Frontal cortex (tissue), 4 donors: Measurements from ENCODE around the gene C1orf21. TPM values are rescaled to one million over a fixed set of nuclear protein-coding genes. Genes with fewer than 3 reads are reported as not detected.

Source experiments
- DNase-seq, 2 donors: peaks; one replicate each; pipeline ENCODE4 v3.0.0; 2012; ENCODE audit warnings: low spot score in 2 of 2
- FAIRE-seq: peaks from 2 replicates; lab custom pipeline; 2012; peaks lifted over from hg19 to GRCh38; lab: Jason Lieb, UNC
- total RNA-seq: library from RNA; depleted of rRNA; stranded (reverse); fragments of >200 nt; gene quantifications from one replicate; pipeline ENCODE4 v1.2.3, GENCODE V29; 2014
- donor health status: control.
- donor health status: control.
- donor health status: control.

C1orf21 gene
- total RNA-seq, 1 donor from 2014 or later: 24.9 TPM

DNA sequence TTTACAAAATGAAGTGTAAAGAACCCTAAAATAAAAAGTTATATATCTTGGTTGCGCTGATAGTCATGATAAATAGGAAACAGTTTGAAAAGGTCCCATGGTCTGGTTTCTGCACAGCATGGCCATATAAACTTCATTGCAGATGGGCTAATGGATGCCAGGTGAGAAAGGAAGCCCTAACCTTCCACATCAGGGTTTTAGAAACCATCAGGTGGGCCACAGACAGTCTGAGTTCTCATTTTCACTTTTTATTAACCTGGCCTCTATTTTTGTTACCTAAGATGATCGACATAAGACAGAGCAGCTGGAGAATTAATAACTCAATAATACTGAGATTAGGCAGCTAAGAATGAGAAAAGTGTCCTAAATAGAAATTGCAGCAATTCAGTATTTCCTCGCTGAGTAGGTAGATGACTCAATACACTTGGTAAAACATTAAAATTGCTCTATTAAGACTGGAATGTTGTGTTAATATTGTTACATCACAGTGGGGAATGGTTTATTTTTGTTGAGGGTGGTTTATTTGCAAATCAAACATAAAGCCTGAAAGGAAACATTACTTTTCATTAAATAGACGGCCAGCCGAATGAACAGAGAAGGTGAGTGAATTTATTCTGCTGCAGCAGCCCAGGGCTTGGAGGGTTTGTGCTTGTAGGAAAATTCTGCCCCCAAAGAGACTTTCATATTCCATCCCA is 21.1 kb downstream of the C1orf21 start:
- DNase-seq (no peak), FAIRE-seq (no peak)

DNA sequence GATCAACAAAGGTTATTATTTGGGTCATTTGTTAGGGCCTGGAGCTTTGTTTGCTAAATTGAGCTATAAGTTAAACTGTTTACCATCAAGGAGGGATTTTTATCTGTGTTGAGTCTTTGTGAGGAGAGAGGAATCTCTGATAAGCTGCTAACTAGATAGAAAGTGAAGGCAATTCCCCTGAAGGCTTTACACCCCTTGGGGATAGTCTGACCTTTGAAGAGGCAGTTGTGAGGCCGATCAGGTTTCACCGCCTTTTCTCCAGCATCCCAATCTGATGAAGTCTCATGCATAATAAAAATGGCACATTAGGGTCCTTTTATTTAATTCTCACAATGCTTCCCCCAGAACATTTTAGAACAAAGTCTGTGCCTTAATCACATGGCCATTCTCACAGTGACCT is 21.8 kb downstream of the C1orf21 start:
- no peak for FAIRE-seq
- no peak for DNase-seq

DNA sequence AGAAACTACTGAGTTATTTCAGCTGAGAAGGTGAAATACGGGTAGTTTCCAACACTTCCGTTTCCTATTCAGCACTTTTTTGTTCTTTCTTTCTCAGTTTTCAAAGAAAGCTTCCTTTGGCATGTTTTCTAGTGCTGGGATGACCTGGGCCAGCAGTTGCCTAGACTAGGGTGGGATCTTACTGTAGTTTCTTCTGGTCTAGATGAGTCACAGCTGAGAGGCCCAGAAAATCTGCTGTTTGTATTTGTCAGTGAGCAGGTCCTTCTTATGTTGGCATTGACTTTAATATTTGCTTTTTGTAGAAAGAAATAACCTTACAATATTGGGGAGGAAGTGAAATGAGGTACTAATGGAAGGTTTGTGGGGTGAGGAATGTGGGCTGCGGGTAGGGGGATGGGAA is 22.2 kb downstream of the C1orf21 start:
- no peak for FAIRE-seq

DNA sequence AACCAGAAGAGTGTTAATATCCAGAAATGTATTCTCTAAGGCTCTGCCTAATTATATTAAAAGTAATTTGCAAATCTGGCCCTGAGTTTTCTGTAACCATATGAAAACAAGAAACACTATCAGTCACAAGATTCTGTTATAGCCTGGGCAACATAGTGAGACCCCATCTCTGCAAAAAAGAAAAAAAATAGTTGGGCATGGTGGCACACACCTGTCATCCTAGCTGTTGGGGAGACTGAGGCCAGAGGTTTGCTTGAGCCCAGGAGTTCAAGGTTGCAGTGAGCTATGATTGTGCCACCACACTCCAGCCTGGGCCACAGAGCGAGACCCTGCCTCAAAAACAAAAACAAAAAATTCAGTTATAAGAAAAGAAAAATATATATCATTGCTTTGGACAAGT is 25.6 kb downstream of the C1orf21 start:
- FAIRE-seq: no peak
- no peak for DNase-seq

More for the DNA sequence above, 22.2 kb downstream of the C1orf21 start:
- no peak for DNase-seq

DNA sequence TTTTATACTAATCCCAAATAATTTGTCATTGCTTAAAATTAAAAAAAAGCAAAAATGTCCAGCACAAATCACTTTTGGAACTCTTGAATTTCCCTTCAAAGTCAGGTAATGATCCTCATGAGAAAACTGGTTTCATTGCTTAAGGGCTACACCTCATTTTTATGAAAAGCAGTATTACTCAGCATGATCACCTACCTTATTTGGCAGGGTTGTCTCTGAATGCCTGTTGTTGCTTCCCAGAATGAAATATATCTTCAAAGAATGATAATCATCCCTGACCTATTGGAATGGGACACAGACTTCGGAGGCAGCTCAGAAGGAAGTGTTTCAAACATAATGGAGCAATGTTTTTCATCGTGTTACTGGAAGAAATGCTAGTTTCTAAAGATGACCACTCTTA is 29.7 kb downstream of the C1orf21 start:
- DNase-seq (no peak), FAIRE-seq (no peak)

DNA sequence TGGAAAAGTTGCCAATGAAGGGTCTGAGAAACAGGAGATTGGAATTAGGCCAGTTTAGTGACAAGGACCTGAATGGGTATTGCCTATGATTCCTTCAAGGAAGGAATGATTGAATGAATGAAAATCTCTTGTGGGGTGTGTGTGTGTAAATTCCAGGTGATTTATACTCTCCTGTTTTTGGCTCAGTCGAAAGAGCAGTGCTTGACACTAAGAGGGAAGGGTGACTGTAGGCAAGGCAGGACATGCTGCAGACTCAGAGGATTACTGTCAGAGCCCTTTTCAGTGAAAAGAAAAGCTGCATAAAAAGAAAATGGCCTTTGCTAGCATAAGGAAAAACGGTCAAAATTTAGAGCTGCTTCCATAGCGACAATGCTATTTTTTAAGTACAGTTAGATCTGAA is 30.1 kb downstream of the C1orf21 start:
- no peak for FAIRE-seq

DNA sequence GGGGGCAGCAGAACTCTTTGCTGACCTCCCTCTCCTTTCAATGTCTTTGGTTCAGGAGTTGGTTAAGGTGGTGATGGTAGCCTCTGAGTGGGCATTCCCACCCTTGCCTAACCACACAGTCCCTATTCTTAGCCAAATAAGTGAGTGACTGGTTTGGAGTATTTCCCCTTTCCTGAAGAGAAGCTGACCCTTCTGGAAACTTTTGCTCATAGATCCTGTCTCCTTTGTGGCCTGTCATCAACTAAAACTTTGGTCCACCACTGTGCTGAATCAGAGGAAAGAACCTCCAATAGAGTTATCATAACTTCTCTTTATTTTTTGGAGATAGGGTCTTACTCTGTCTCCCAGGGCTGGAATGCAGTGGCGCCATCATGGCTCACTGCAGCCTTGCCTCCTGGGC is 31.1 kb downstream of the C1orf21 start:
- DNase-seq (no peak), FAIRE-seq (no peak)

More for the DNA sequence above, 30.1 kb downstream of the C1orf21 start:
- no peak for DNase-seq

DNA sequence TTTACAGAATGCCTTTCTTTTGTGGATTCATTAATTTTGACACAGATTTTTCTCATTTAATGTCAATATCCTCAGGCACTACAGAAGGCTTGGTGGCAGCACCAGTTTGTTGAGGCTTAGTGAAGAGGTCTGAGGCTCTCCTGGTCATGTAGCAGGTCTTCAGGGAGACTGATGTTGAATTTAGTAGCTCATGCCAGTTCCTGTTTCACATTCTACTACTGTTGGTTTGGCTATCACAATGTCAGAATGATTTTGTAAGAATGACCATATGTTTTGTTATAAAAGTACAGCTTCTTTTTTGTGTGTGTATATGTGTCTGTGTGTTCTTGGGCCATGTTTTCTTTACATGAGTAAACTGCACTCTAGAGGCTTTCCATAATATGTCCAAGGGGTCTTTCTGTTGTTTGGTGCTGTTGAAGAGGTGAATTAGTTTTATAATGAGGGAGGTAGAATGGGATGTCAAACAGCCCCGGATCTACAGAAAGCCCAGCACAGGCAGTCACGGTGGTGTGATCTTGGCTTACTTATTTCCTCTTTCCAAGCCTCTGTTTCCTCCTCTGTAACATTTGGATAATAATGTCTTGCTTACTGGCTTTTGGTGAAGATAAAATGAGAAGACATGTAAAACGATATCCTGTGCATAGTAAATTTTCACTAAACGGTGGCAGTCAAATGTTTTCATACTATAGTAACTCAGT is 32.0 kb downstream of the C1orf21 start:
- FAIRE-seq (no peak), DNase-seq (no peak)

DNA sequence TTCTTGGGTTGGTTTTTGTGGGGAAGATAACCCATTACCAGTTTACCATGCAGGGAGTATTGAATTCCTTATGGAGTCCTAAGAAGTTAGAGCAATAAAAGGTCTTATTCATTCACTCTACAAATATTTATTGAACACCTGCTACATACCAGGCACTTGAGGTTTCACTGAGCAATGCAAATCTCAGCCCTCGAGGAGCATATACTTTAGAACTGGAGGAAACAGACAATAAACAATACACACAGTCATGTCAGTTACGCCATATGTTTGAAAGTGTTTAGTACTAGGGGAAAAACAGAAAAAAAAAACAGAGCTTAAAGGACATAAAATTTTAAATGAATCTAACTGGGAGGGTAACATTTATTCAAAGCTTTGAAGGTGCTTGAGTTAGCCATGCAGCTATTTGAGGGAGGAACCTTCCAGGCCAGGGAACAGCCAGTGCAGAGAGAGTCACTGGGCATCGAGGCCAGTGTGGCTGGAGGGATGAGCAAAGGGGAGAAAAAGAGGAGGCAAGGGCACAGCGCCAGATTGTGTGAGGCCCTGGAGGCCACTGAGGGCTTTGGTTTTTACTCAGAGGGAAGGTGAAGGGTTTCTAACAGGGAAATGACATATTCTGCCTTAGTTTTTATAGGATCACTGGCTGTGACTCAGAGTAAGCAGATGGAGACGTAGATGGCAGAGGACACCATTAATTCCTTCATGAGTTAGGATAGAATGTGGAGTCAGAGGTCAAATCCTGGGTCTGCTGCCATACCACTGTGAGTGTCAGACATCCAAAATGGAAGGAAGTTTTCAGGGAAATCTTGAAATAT is 32.7 kb downstream of the C1orf21 start:
- DNase-seq: no peak
- FAIRE-seq: no peak

DNA sequence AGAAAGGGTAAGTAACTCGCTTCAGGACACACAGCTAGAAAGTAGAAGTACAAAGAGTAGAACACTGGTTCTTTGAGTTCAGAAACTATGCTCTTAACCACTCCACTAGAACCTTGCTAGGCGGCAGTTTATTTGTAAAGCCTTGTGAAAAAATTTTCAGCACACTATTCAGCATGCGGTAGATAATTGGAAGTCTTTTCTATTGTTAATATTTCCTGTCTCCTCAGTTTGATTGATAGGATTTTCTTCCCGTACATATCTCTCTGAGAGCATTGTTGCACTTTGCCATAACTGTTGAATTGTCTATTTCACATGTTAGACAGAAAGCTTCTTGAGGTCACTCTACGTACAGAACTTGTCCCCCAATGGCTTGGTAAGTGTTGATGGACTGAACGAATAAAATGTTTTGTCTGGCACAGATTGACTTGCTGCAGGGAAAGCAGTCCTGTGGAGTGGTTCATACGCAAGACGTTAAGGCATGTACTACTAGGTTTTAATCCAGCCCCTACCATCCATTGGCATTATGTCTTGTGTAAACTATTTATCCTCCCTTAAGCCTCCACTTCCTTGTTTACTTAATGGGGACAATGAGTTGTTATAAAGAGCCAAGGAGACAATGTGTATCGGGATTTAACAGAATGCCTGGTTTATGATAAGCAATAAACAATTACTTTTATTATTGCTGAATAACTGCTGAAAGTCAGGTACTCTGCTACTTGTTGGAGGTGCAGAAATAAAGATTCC is 35.8 kb downstream of the C1orf21 start:
- DNase-seq: no peak
- FAIRE-seq: no peak

DNA sequence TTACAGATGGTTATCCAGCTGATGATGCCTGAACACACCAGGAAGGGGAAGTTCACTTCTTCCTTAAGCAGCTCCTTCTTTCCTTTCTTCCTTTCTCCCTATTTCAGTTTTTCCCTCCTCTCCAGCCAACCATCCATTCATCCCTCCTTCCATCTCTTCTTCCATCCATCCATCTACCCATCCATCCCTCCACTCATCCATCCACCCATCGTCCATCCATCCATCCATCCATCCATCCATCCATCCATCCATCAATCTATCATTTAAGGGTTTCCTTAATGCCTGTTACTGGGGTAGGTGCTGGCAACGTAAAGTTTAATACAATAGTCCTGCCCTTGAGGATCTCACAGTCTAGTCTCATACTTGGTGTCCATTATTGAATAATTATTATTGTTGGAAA is 36.8 kb downstream of the C1orf21 start:
- no peak for DNase-seq

DNA sequence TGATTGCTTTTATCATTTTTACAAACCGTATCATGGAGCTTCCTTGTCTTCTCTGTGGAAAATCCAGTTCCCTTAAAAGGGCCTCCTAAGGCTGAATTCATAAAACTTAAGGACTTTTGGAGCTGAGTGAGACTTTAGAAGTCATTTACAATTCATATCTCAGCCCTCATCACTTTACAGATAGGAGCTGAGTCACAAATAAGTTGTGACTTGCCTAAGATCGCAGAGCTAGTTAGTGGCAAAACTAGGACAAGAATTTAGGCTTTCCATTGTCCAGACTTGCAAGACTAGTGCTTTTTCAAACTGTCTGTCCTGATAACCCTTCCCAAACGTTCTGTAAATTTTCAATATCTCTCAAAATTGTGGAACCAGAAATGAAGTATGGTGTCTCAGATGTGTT is 37.3 kb downstream of the C1orf21 start:
- DNase-seq: no peak
- FAIRE-seq: no peak

More for the DNA sequence above, 36.8 kb downstream of the C1orf21 start:
- no peak for FAIRE-seq

DNA sequence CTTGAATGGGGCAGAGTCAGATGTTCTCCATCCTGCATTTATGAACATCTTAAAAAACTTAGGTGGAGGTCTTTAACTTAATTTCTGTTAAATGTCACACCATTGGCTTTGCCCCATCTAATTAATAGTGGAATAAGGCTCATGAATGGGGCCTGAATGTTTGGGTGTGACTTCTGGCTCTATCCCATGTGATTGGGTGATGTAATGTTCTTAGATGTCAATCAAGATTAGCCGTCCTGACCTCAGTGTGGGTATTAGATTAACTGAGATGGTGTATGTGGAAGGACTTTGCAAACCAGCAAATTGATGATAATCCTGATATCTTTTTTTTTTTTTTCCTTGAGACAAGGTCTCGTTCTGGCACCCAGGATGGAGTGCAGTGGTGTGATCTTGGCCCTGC is 38.1 kb downstream of the C1orf21 start:
- no peak for FAIRE-seq
- no peak for DNase-seq

DNA sequence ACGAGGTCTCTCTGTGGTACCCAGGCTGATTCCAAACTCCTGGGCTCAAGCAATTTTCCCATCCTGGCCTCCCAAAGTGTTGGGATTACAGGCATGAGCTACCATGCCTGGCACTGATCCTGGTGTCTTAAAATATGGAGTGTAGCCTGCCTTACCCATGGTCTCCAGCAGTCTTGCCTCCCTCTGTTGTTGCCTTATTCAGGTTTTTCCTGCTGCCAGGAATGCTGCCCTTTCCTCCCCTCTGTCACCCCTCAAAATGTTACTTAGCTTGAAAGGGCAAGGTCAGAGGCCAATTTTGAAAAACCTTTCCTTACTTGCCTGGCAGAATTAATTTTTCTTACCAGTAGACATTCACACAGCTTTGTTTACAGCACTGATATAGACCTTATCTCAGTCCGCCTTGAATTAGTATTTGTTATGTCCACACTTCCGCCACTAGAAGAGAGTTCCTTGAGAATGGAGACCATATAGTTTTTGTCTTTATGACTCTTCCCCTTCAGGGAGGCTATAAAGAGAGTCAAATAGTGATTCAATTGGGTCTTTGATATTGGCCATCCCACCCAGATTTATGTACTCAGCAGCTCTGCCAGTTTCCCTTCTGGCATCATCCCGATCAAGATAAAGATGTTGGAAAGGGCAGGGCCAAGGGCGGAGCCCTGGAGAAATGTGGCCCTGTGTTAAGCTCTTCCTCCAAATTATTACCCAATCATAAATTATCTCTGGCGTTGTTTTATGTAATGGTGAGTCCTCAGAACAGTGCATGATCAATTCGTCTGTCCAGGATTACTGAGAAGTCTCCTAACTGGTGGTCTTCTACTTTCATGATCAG is 38.8 kb downstream of the C1orf21 start:
- DNase-seq (no peak), FAIRE-seq (no peak)

DNA sequence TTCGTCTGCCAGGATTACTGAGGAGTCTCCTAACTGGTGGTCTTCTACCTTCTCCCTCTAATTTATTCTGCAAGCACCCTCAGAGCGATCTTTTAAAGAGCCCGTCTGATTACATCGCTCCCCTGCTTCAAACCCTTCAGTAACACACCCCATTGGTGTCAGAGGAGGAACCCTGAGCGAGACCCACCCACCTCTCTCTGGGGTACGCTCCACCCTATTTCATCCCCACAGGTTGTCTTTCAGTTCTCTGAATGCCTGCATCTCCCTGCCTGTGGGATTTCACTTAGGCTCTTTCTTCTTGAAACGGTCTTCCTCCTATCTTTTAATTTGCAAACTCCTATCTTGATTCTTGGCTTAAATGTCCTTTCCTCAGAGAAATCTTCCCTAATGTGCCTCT is 39.4 kb downstream of the C1orf21 start:
- FAIRE-seq (no peak), DNase-seq (no peak)

DNA sequence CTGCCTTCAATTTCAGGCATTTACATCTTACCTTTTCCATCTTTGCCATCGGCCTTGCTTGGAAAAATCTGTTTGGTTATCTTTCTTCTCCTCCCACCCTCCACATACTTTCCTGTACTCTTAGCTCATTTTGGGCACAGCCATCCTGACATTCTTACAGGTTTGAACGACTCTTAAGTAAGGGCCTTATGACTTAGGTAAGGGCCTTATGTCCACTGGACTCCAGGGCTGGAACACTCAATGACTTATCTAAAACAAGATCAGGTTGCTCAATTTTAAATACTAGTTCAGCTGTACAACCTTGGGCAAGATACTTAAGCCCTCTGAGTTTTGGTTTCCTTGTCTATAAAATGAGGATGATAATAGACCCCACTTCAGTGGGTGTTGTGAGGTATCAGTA is 40.9 kb downstream of the C1orf21 start:
- FAIRE-seq (no peak), DNase-seq (no peak)

DNA sequence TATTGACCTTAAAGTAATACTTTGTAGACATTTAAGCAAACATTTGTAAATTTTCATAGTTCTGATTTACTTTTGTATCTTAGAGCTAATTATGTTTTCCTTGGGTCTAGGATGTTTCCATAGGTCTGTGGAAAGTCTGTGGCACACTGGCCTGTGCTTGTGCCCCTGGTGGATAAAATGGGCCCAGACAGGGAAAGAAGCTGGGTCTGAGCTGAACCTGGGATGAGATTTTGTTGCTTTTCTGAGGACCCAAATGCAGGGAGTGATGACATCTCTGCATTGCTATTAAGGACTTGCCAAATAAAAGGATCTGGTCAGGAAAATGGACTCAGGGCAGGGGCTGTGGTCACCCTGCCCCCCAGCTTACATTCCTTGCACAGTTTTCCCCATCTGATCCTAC is 41.8 kb downstream of the C1orf21 start:
- DNase-seq (no peak), FAIRE-seq (no peak)

DNA sequence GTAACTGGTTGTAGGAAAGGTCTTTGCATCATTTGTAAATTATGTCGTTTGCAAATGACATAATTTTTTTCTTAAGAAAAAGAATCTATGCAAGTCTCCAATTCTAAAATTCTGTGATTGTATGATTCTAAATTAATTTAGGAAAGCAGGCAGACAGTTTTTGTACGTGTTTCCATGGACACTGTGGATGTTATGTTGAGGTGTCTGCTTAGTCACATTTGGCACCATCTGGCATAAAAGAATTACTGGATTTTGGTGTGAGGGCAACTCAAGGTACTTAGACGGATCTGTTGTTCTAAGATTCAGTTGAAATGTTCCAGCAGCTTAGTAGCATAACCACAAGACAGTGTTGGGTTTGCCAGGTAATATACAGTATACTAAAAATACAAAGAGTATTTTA is 42.5 kb downstream of the C1orf21 start:
- DNase-seq (no peak), FAIRE-seq (no peak)

DNA sequence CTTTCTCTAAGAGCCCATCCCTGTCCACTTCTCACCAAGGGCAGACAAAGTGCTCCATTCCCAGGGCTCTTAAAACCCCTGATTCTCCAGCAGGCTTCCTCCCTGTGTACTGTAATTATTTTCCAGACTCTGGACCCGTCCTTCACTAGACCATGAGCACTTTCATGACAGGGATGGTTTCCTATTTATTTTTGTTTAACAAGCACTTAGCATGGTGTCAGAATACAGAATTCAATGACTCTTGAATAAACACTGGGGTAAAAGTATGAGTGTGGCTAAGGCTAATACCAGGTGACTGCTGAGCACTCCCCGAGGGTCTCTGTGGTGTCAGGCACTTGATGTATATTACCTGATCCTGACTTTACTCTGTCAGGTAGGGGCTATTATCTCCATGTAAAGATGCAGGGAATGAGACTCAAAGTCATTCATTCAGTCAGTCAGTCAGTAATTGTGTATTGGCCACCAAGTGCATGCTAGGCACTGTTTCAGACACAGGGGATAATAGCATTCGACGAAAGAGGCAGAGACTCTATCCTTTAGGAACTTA is 47.2 kb downstream of the C1orf21 start:
- FAIRE-seq: no peak
- DNase-seq: no peak
